H1 (cell line): Measurements from ENCODE around the gene EVX2. TPM values are rescaled to one million over a fixed set of nuclear protein-coding genes. Genes with fewer than 3 reads are reported as not detected.

ENCODE experiments used
- CTCF ChIA-PET: fragments of 300-600 bp; sonication (Branson Sonifier 250); formaldehyde crosslinking; loops from one replicate; lab custom pipeline; 2021; ENCODE audit not compliant: partially characterized antibody; lab: Charles Lee
- POLR2A ChIA-PET: fragments of 300-600 bp; sonication (Branson Sonifier 250); formaldehyde crosslinking; loops from one replicate; lab custom pipeline; 2021; ENCODE audit warnings: inconsistent platforms; ENCODE audit not compliant: partially characterized antibody; lab: Charles Lee
- DNase-seq, 2 experiments: peaks; one replicate each; pipeline versions ENCODE4 v3.0.0 to v3.0.0-alpha.2; 2010 to 2022; ENCODE audit warnings: low spot score in 2 of 2, low read depth in 1 of 2, mixed read lengths in 1 of 2
- FAIRE-seq: peaks from 2 replicates; lab custom pipeline; 2011; peaks lifted over from hg19 to GRCh38; lab: Jason Lieb, UNC
- H2AFZ ChIP-seq: 2 replicates; pipeline ENCODE4 v1.8.1; 2012; ENCODE audit warnings: low read length, inconsistent platforms
- H2AK5ac ChIP-seq: 2 replicates; pipeline ENCODE4 v1.6.1; 2013; ENCODE audit warnings: low read depth, low read length
- H2BK120ac ChIP-seq: replicated peaks from 2 replicates; pipeline ENCODE3; 2013; ENCODE audit warnings: low read depth, low read length, inconsistent platforms
- H2BK12ac ChIP-seq: 2 replicates; pipeline ENCODE4 v1.6.1; 2013; ENCODE audit warnings: low read depth, low read length
- H2BK15ac ChIP-seq: 2 replicates; pipeline ENCODE4 v1.6.1; 2013; ENCODE audit warnings: low read length
- H2BK20ac ChIP-seq: 2 replicates; pipeline ENCODE4 v1.6.1; 2013; ENCODE audit warnings: low read length
- H2BK5ac ChIP-seq: 2 replicates; pipeline ENCODE4 v1.6.1; 2013; ENCODE audit warnings: low read depth, low read length
- H3K14ac ChIP-seq: 2 replicates; pipeline ENCODE4 v1.6.1; 2013; ENCODE audit warnings: inconsistent platforms; ENCODE audit not compliant: insufficient read length
- H3K18ac ChIP-seq: 2 replicates; pipeline ENCODE4 v1.6.1; 2013; ENCODE audit warnings: low read length; ENCODE audit errors: extremely low read depth
- H3K23ac ChIP-seq: 2 replicates; pipeline ENCODE4 v1.6.1; 2013; ENCODE audit warnings: inconsistent platforms; ENCODE audit not compliant: insufficient read length
- H3K23me2 ChIP-seq: 2 replicates; pipeline ENCODE4 v1.6.1; 2013; ENCODE audit warnings: low read depth, low read length
- H3K27ac ChIP-seq: 2 replicates; pipeline ENCODE4 v1.6.1; 2011; ENCODE audit warnings: low read depth, low read length, inconsistent platforms
- H3K27me3 ChIP-seq, 4 experiments: replicated peaks in 1 of 4; 1 replicate in 1 of 4; 2 replicates in 3 of 4; pipeline versions ENCODE4 v1.6.1 to v1.8.1; 2011 to 2013; ENCODE audit warnings: low read length in 3 of 4, mild to moderate bottlenecking in 3 of 4, inconsistent platforms in 2 of 4, mixed read lengths in 2 of 4, moderate library complexity in 1 of 4; ENCODE audit not compliant: control insufficient read depth in 3 of 4, insufficient read depth in 3 of 4; ENCODE audit errors: extremely low read depth in 1 of 4
- H3K36me3 ChIP-seq, 4 experiments: 2 replicates each; pipeline versions ENCODE4 v1.6.1 to v1.8.1; 2011 to 2013; ENCODE audit warnings: mild to moderate bottlenecking in 4 of 4, low read length in 3 of 4, moderate library complexity in 2 of 4, control low read depth in 1 of 4, inconsistent platforms in 1 of 4; ENCODE audit not compliant: insufficient read depth in 4 of 4, control insufficient read depth in 2 of 4
- H3K4ac ChIP-seq: replicated peaks from 2 replicates; pipeline ENCODE3; 2013; ENCODE audit warnings: low read length, low read depth, mixed read lengths, inconsistent platforms; ENCODE audit not compliant: insufficient read length
- H3K4me1 ChIP-seq, 4 experiments: replicated peaks in 1 of 4; 1 replicate in 1 of 4; 2 replicates in 3 of 4; pipeline versions ENCODE4 v1.6.1 to v1.8.1; 2011 to 2013; ENCODE audit warnings: low read length in 3 of 4, inconsistent platforms in 2 of 4, mixed read lengths in 1 of 4; ENCODE audit not compliant: insufficient read depth in 4 of 4, control insufficient read depth in 3 of 4
- H3K4me2 ChIP-seq, 2 experiments: 2 replicates each; pipeline versions ENCODE4 v1.6.1 to v1.8.1; 2011 to 2013; ENCODE audit warnings: low read depth in 2 of 2, low read length in 2 of 2, control low read depth in 1 of 2, inconsistent platforms in 1 of 2, mild to moderate bottlenecking in 1 of 2; ENCODE audit not compliant: insufficient read depth in 1 of 2
- H3K4me3 ChIP-seq, 4 experiments: fragments of 200-600, 300-600 bp in 1 of 4; sonication (generic), shearing (Covaris generic), sonication (Bioruptor Twin) in 1 of 4; 2 replicates each; pipeline versions ENCODE4 v1.5.1 to v1.8.1; 2011 to 2016; ENCODE audit warnings: low read length in 4 of 4, low read depth in 3 of 4, control low read depth in 2 of 4, inconsistent platforms in 2 of 4, mild to moderate bottlenecking in 2 of 4, mixed read lengths in 1 of 4, moderate library complexity in 1 of 4; ENCODE audit not compliant: insufficient read depth in 2 of 4; ENCODE audit errors: extremely low read depth in 1 of 4
- H3K56ac ChIP-seq: replicated peaks from 2 replicates; pipeline ENCODE3; 2013; ENCODE audit warnings: low read depth, mild to moderate bottlenecking, mixed read lengths, low read length, inconsistent platforms; ENCODE audit not compliant: insufficient read length
- H3K79me1 ChIP-seq: 2 replicates; pipeline ENCODE4 v1.6.1; 2013; ENCODE audit warnings: low read depth, low read length, control low read depth
- H3K79me2 ChIP-seq, 2 experiments: 2 replicates each; pipeline versions ENCODE4 v1.6.1 to v1.8.1; 2012 to 2013; ENCODE audit warnings: low read length in 2 of 2, mild to moderate bottlenecking in 2 of 2, inconsistent platforms in 1 of 2; ENCODE audit not compliant: insufficient read depth in 2 of 2, control insufficient read depth in 1 of 2
- H3K9ac ChIP-seq, 4 experiments: replicated peaks in 1 of 4; 1 replicate in 1 of 4; 2 replicates in 3 of 4; pipeline versions ENCODE4 v1.6.1 to v1.8.1; 2011 to 2013; ENCODE audit warnings: low read depth in 3 of 4, low read length in 3 of 4, control low read depth in 2 of 4, mild to moderate bottlenecking in 2 of 4, moderate library complexity in 2 of 4, inconsistent platforms in 1 of 4; ENCODE audit errors: extremely low read depth in 1 of 4
- H3K9me3 ChIP-seq, 2 experiments: 2 replicates each; pipeline versions ENCODE4 v1.6.1 to v1.8.1; 2012 to 2013; ENCODE audit warnings: mild to moderate bottlenecking in 2 of 2, moderate library complexity in 2 of 2, control low read depth in 1 of 2, inconsistent platforms in 1 of 2, low read depth in 1 of 2, low read length in 1 of 2, mixed read lengths in 1 of 2; ENCODE audit not compliant: insufficient read depth in 2 of 2
- H4K20me1 ChIP-seq, 2 experiments: replicated peaks in 1 of 2; 2 replicates each; pipeline versions ENCODE3 to v1.8.1; 2011 to 2013; ENCODE audit warnings: inconsistent platforms in 2 of 2, low read length in 2 of 2, mild to moderate bottlenecking in 1 of 2; ENCODE audit not compliant: insufficient read depth in 2 of 2, control insufficient read depth in 1 of 2
- H4K5ac ChIP-seq: 2 replicates; pipeline ENCODE4 v1.6.1; 2013; ENCODE audit warnings: low read length, low read depth, mixed read lengths, inconsistent platforms; ENCODE audit not compliant: insufficient read length
- H4K8ac ChIP-seq: 2 replicates; pipeline ENCODE4 v1.8.0; 2013; ENCODE audit warnings: mild to moderate bottlenecking, moderate library complexity, low read length, inconsistent platforms; ENCODE audit not compliant: insufficient read depth; ENCODE audit errors: extremely low read depth
- H4K91ac ChIP-seq: replicated peaks from 2 replicates; pipeline ENCODE3; 2013; ENCODE audit warnings: low read length, mixed read lengths, inconsistent platforms; ENCODE audit not compliant: insufficient read length
- CBX8 ChIP-seq: fragments of 300-800, 300-1000 bp; sonication (generic); IDR thresholded peaks from 2 replicates; pipeline ENCODE4 v1.7.1; 2016; ENCODE audit warnings: low read depth, low read length, borderline replicate concordance
- CTBP2 ChIP-seq: IDR thresholded peaks from 2 replicates; pipeline ENCODE4 v1.7.0; 2011; ENCODE audit warnings: borderline replicate concordance, mild to moderate bottlenecking, moderate library complexity, mixed read lengths, low read length; ENCODE audit not compliant: insufficient read depth, insufficient read length
- EZH2 ChIP-seq: fragments of 200-600 bp; sonication (generic); IDR thresholded peaks from 2 replicates; pipeline ENCODE4 v1.7.1; 2012; ENCODE audit warnings: low read depth, mild to moderate bottlenecking, moderate library complexity, low read length, inconsistent platforms; ENCODE audit not compliant: severe bottlenecking
- FOSL1 ChIP-seq: IDR thresholded peaks from 2 replicates; pipeline ENCODE4 v1.6.1; 2011; ENCODE audit warnings: mild to moderate bottlenecking, low read depth, low read length, moderate library complexity; ENCODE audit not compliant: insufficient read depth
- YY1 ChIP-seq: IDR thresholded peaks from 2 replicates; pipeline ENCODE4 v1.6.1; 2011; ENCODE audit warnings: low read depth, mild to moderate bottlenecking, low read length
- WGBS, 2 experiments: shearing (Covaris generic) in 1 of 2; methylation state at CpG; one replicate each; pipeline versions ENCODE4 v1.1.6 to v1.1.7; 2013 to 2015; ENCODE audit warnings: low lambda C conversion rate in 2 of 2, mixed read lengths in 2 of 2, inconsistent platforms in 1 of 2, low coverage in 1 of 2, missing lambda C conversion rate in 1 of 2; ENCODE audit not compliant: insufficient replicate concordance in 2 of 2, insufficient coverage in 1 of 2, insufficient read length in 1 of 2; ENCODE audit errors: extremely low coverage in 1 of 2, missing lambda C conversion rate in 1 of 2; 5-methylcytosine and 5-hydroxymethylcytosine counted together
- polyA plus RNA-seq, 7 experiments: library from polyadenylated mRNA; depleted of rRNA in 3 of 7; stranded (reverse) in 5 of 7; unstranded in 2 of 7; fragments of >200 nt in 5 of 7; fragments of 200-250 nt in 2 of 7; gene quantifications; 1 replicate in 5 of 7; 2 replicates in 1 of 7; 4 replicates in 1 of 7; pipeline versions ENCODE4 v1.2.1 to v1.2.3, GENCODE V29; 2011 to 2013; ENCODE audit warnings: missing spikeins in 2 of 7, mixed read lengths in 2 of 7
- total RNA-seq: library from RNA; stranded (reverse); fragmentation: NEBNext Ultra II Directional; extraction: Animal tissue kit (Norgen Biotek cat#: 25700); gene quantifications from 2 replicates; pipeline ENCODE4 v1.2.1, GENCODE V29; 2021
- TF ChIP-seq, protein P1 (sequence below): IDR thresholded peaks from 2 replicates; pipeline ENCODE4 v1.6.1; 2012; ENCODE audit warnings: inconsistent platforms

The EVX2 gene
- total and polyA plus RNA-seq, 2 of the 8 experiments (the other 6 are each of a cell fraction or from before 2014, with no cell fraction given) = not detected

- Histone ChIP-seq H4K5ac (no peak within 1 kb of the TSS), H3K9ac (no peak within 1 kb of the TSS), H3K4me3 (peak within 1 kb of the TSS in 2 of 4 experiments; percentile 11 to 24; a peak in 3 of 8 replicates), H3K27ac (no peak within 1 kb of the TSS), H3K9me3 (no peaks in the 10 kb centered on the region; a peak in 1 of 4 replicates), H2BK120ac (no peak within 1 kb of the TSS), H3K4me1 (peaks cover 0 to 11% (median 5%) of the 10 kb centered on the region in 4 experiments; a peak in 6 of 7 replicates), H2BK5ac (no peak within 1 kb of the TSS), H3K4ac (no peak within 1 kb of the TSS), H3K36me3 (peaks cover 0 to 20% (median 0%) of the 10 kb centered on the region in 4 experiments; a peak in 1 of 8 replicates), H3K14ac (no peak within 1 kb of the TSS), H3K27me3 (peaks cover 94 to 100% (median 98%) of the 10 kb centered on the region in 4 experiments), H2AFZ (no peak within 1 kb of the TSS), H2BK12ac (0 out of 2 replicates have a peak within 1 kb of the TSS, but pooled peaks have one; percentile 53), H3K18ac (no peak within 1 kb of the TSS), H3K79me1 (no peaks in the 10 kb centered on the region), H3K4me2 (peak within 1 kb of the TSS; percentile 57 to 70), H2BK20ac (no peak within 1 kb of the TSS), H3K79me2 (no peaks in the 10 kb centered on the region), H2AK5ac (peak within 1 kb of the TSS; percentile 17; the same call in 1 of the 2 replicates), H2BK15ac (no peak within 1 kb of the TSS), H3K23ac (no peak within 1 kb of the TSS), H4K8ac (no peak within 1 kb of the TSS; the same call in none of the 2 replicates), H4K91ac (no peak within 1 kb of the TSS), H3K23me2 (no peaks in the 10 kb centered on the region; the same call in 1 of the 2 replicates), H3K56ac (no peak within 1 kb of the TSS), H4K20me1 (peaks cover 18 to 31% of the 10 kb centered on the region in 2 experiments)
- FAIRE-seq = no peak
- POLR2A ChIA-PET = no interaction called here
- CTCF ChIA-PET = interaction anchor here (0.9 to 6.2 kb wide), 14 partner anchors 8 to 1019 kb away, joined by 3 to 72 read pairs (median 20); partner anchors contain the start of gene HOXD10
- WGBS, 2 experiments = 3% methylated on average over 47 of the region's 64 CpGs; no CpG with 5 or more reads in 1 of the 2 experiments
- DNase-seq = peak in 1 of 2 experiments; percentile 69
- TF ChIP-seq CTBP2 (no peak), FOSL1 (no peak), YY1 (peak; percentile 16; the same call in 1 of the 2 replicates), EZH2 (peak; percentile 83), CBX8 (peak; percentile 44; the same call in 1 of the 2 replicates)
- TF ChIP-seq, protein P1, sequence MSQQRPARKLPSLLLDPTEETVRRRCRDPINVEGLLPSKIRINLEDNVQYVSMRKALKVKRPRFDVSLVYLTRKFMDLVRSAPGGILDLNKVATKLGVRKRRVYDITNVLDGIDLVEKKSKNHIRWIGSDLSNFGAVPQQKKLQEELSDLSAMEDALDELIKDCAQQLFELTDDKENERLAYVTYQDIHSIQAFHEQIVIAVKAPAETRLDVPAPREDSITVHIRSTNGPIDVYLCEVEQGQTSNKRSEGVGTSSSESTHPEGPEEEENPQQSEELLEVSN = peak; percentile 58
These were observed 45.4 kb upstream of the EVX2 start, which contains the start of gene HOXD8 for GRCh38 chr2:176128982-176129796. Gene HOXD8, plus strand, starts transcription at chr2:176129705. Its CDS starts 662 bp downstream, at chr2:176130367.
